IPS DF 6.9 (cell line): ENCODE data around the gene MAML2.

Experiments
- DNase-seq: peaks from one replicate; pipeline ENCODE4 v3.0.0-alpha.2; 2013; ENCODE audit warnings: low read depth, low spot score
- H3K27ac ChIP-seq: one replicate; pipeline ENCODE4 v1.5.1; 2013; ENCODE audit warnings: low read length, control low read depth
- H3K27me3 ChIP-seq: 2 replicates; pipeline ENCODE4 v1.6.1; 2013; ENCODE audit warnings: mild to moderate bottlenecking, low read length; ENCODE audit not compliant: control insufficient read depth, insufficient read depth
- H3K36me3 ChIP-seq: 2 replicates; pipeline ENCODE4 v1.6.1; 2013; ENCODE audit warnings: low read length; ENCODE audit not compliant: control insufficient read depth, insufficient read depth
- H3K4me1 ChIP-seq: 2 replicates; pipeline ENCODE4 v1.6.1; 2013; ENCODE audit warnings: low read length; ENCODE audit not compliant: control insufficient read depth, insufficient read depth
- H3K4me3 ChIP-seq: 2 replicates; pipeline ENCODE4 v1.5.1; 2013; ENCODE audit warnings: mild to moderate bottlenecking, low read length
- H3K9me3 ChIP-seq: 2 replicates; pipeline ENCODE4 v1.6.1; 2013; ENCODE audit warnings: low read length, inconsistent platforms; ENCODE audit not compliant: control insufficient read depth, insufficient read depth
- WGBS: extraction: QIAGEN DNeasy Blood & Tissue Kit; methylation state at CpG from one replicate; pipeline ENCODE4 v1.1.7; 2013; ENCODE audit warnings: mixed read lengths, missing lambda C conversion rate; ENCODE audit not compliant: insufficient read length, insufficient coverage; 5-methylcytosine and 5-hydroxymethylcytosine counted together

MAML2 gene

GRCh38 chr11:96329855-96330510, 13.0 kb downstream of the MAML2 start:
- H3K4me1 ChIP-seq, result peaks cover 8% of the 10 kb centered on the region; the same call in 1 of the 2 replicates
- H3K27me3 ChIP-seq, result no peaks in the 10 kb centered on the region
- no peak overlapping the region for H3K27ac ChIP-seq
- H3K9me3 ChIP-seq, result no peaks in the 10 kb centered on the region
- H3K4me3 ChIP-seq, result no peak overlapping the region
- no peaks in the 10 kb centered on the region for H3K36me3 ChIP-seq
- WGBS, result no CpG with 5 or more reads among the region's 3 CpGs
- DNase-seq, result no peak

- Histone ChIP-seq H3K4me3 (no peak overlapping the region), H3K27ac (no peak overlapping the region), H3K9me3 (no peaks in the 10 kb centered on the region), H3K27me3 (no peaks in the 10 kb centered on the region), H3K4me1 (peaks cover 8% of the 10 kb centered on the region; the same call in 1 of the 2 replicates), H3K36me3 (no peaks in the 10 kb centered on the region)
- DNase-seq, result no peak
- WGBS, result no CpG with 5 or more reads among the region's 1 CpG
These were observed 13.6 kb downstream of the MAML2 start for GRCh38 chr11:96329419-96329818.

GRCh38 chr11:96328395-96329010, 14.5 kb downstream of the MAML2 start:
- H3K27me3 ChIP-seq, result no peaks in the 10 kb centered on the region
- WGBS, result no CpG with 5 or more reads among the region's 8 CpGs
- no peaks in the 10 kb centered on the region for H3K36me3 ChIP-seq
- no peak overlapping the region for H3K4me3 ChIP-seq
- no peak overlapping the region for H3K27ac ChIP-seq
- H3K9me3 ChIP-seq, result no peaks in the 10 kb centered on the region
- no peak for DNase-seq
- H3K4me1 ChIP-seq, result peaks cover 8% of the 10 kb centered on the region; the same call in 1 of the 2 replicates

- Histone ChIP-seq H3K27ac (no peak overlapping the region), H3K4me3 (no peak overlapping the region), H3K9me3 (no peaks in the 10 kb centered on the region), H3K36me3 (no peaks in the 10 kb centered on the region), H3K27me3 (no peaks in the 10 kb centered on the region), H3K4me1 (peaks cover 6% of the 10 kb centered on the region; the same call in 1 of the 2 replicates)
- WGBS, result no CpG with 5 or more reads among the region's 7 CpGs
- no peak for DNase-seq
These were observed 16.0 kb downstream of the MAML2 start for GRCh38 chr11:96326959-96327358.

GRCh38 chr11:96324912-96325311, 18.1 kb downstream of the MAML2 start:
- peaks cover 3% of the 10 kb centered on the region; the same call in 1 of the 2 replicates for H3K4me1 ChIP-seq
- no peaks in the 10 kb centered on the region for H3K36me3 ChIP-seq
- no peak overlapping the region for H3K27ac ChIP-seq

DNA sequence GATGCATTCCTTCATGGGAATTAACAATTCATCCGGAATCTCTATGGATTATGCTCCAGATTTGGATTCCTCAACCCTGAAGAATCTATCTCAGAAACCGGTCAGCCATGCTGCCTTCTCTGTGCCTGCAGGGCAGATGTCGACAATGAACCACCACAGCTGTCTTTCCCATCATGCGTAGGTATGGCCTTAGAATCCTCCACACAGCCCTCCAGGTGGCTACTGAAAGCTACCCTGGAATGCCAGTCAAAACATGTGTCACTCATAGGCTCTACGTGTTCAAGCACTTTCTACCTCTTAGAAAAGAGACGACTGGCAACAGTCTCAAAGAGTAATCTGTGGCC, 19.4 kb downstream of the MAML2 start:
- DNase-seq, result no peak
- Histone ChIP-seq H3K27me3 (no peaks in the 10 kb centered on the region), H3K27ac (no peak overlapping the region), H3K4me3 (no peak overlapping the region), H3K36me3 (no peaks in the 10 kb centered on the region), H3K9me3 (no peaks in the 10 kb centered on the region), H3K4me1 (peaks cover 2% of the 10 kb centered on the region; the same call in 1 of the 2 replicates)
- WGBS, result no CpG with 5 or more reads among the region's 6 CpGs

More at GRCh38 chr11:96324912-96325311, 18.1 kb downstream of the MAML2 start:
- no peak for DNase-seq
- Histone ChIP-seq H3K27me3 (no peaks in the 10 kb centered on the region), H3K4me3 (no peak overlapping the region), H3K9me3 (no peaks in the 10 kb centered on the region)
- no CpG with 5 or more reads among the region's 1 CpG for WGBS

DNA sequence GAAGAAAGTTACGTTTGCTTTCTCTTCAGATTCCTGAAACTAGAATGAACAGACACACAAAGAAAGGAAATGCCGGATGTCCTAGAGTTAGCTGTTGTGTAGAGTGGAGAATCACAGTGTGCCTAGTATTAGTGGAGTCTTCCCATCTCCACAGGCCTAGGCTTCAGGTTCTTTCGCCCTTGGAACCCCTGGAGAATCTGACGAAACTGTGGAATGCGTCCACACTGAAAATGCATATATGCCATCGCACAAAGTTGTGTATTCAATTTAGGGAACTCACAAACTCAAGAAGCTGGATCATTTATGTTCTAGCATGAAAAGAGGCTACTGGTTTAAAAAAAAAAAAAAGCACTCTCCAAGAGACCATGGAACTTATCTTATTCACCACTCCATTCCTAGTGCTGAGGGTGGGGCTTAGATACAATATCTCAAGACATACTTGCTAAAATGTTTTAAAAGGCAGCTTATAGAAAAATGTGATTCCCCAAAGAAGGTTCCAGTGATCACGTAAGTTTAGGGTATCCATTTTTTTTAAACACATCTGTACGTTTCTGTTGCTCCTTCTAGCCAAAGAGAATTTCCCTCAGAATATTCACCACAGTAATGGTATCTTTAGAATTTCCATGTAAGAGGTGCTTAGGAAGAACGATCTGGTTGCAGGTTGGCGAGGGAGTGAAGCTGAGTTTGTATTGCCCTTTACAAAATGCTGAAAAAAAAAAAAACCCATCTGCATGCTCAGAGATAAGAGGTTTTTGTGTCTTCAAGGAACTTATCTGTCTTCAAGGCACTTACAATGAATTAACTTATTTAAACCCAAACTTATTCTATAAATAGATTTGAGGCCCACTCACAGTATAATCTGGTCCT, 20.0 kb downstream of the MAML2 start:
- Histone ChIP-seq H3K9me3 (no peaks in the 10 kb centered on the region), H3K27me3 (no peaks in the 10 kb centered on the region), H3K4me3 (no peak overlapping the region), H3K4me1 (peaks cover 2% of the 10 kb centered on the region; the same call in 1 of the 2 replicates), H3K27ac (no peak overlapping the region), H3K36me3 (no peaks in the 10 kb centered on the region)
- no peak for DNase-seq
- no CpG with 5 or more reads among the region's 10 CpGs for WGBS

DNA sequence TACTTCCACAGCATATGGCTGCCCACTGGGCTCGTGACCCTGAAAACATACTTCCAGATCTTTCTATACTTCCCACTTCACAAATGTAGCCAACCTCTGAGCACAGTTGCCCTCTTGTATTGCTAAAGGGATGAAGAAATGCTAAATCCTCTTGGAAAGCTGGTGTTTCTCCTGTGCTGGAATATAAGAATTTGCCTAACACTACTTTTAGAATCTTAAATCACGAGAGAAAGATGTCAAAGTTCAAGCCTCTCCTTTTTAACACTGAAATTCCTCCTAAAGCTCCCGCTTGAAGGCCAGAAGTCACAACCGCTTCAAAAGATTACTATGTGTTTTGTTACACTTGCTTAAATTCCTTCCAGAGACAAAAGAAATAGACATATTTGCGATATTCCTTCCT, 21.9 kb downstream of the MAML2 start:
- no peak overlapping the region for H3K27ac ChIP-seq
- no peak overlapping the region for H3K4me3 ChIP-seq
- no peaks in the 10 kb centered on the region for H3K9me3 ChIP-seq
- peaks cover 2% of the 10 kb centered on the region; the same call in 1 of the 2 replicates for H3K4me1 ChIP-seq
- H3K27me3 ChIP-seq, result no peaks in the 10 kb centered on the region
- H3K36me3 ChIP-seq, result no peaks in the 10 kb centered on the region
- DNase-seq, result no peak
- no CpG with 5 or more reads among the region's 5 CpGs for WGBS

DNA sequence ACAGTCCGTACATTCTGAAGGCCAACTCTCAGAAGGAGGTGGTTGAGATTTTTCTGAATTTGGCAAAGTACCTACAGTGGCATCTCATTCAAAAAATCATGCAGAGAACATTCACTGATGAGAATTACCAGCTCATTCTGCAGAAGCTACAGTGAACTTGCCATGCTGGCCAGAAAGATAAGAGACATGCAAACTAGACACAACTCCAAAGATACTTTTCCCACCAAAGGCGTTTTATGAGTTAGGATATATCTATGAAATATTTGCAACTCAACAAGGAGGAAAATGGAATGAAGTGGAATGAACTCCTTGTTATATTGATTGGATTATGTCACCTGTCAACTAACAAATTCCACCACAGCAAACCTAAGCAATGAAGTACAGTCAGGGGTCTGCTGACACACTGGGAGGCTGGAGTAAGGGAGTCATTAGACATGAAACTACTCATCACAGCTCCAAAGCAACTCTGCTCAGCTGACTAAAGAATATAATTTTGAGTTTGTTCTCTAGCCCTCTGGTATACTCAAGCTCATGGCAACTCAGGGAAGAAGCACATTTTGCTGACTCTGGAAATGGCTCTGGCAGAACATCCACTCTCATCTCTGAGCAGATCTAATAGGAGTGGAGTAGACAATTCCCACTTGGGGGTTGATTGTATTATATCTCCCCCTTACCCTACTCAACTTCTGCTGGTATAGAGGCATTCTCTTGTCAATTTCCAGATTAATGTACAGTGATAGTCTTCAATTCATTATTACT, 22.9 kb downstream of the MAML2 start:
- Histone ChIP-seq H3K9me3 (no peaks in the 10 kb centered on the region), H3K4me3 (no peak overlapping the region), H3K27me3 (no peaks in the 10 kb centered on the region), H3K4me1 (peaks cover 2% of the 10 kb centered on the region; the same call in 1 of the 2 replicates), H3K36me3 (no peaks in the 10 kb centered on the region), H3K27ac (no peak overlapping the region)
- WGBS, result no CpG with 5 or more reads among the region's 2 CpGs
- no peak for DNase-seq

DNA sequence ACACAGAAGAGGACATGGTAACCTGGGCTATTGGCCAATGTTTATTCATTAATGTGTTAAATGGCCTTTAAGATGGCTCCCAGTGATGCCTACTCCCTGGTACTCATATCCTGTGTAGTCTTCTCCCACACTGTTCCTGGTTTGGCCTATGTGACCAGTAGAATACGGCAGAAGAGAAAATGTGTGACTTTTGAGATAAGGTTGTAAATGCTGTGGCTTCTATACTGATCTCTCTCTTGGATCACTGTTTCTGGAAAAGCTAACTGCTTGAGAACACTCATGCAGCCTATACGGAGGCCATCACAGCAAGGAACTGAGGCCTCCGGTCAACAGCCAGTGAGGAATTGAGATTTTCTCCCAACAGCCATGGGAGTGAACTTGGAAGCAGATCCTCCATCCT, 24.1 kb downstream of the MAML2 start:
- H3K27ac ChIP-seq, result no peak overlapping the region
- no peak for DNase-seq
- no peaks in the 10 kb centered on the region for H3K36me3 ChIP-seq
- WGBS, result no CpG with 5 or more reads among the region's 3 CpGs
- H3K27me3 ChIP-seq, result no peaks in the 10 kb centered on the region
- H3K9me3 ChIP-seq, result no peaks in the 10 kb centered on the region
- H3K4me3 ChIP-seq, result no peak overlapping the region
- H3K4me1 ChIP-seq, result no peaks in the 10 kb centered on the region; the same call in 1 of the 2 replicates
